Muscle layer of colon (tissue), 2 donors: Measurements from ENCODE around the gene UBAC2.

Experiments used
- H3K27ac ChIP-seq: one replicate; pipeline ENCODE4 v1.7.0; 2013; ENCODE audit warnings: low read depth, mild to moderate bottlenecking, low read length, moderate library complexity
- H3K27me3 ChIP-seq, 2 donors: one replicate each; pipeline ENCODE4 v1.7.0; 2013; ENCODE audit warnings: low read length in 2 of 2, mild to moderate bottlenecking in 2 of 2; ENCODE audit not compliant: insufficient read depth in 2 of 2, control insufficient read depth in 1 of 2
- H3K36me3 ChIP-seq: one replicate; pipeline ENCODE4 v1.7.0; 2013; ENCODE audit warnings: mild to moderate bottlenecking, low read length; ENCODE audit not compliant: insufficient read depth
- H3K4me1 ChIP-seq: one replicate; pipeline ENCODE4 v1.7.0; 2013; ENCODE audit warnings: mild to moderate bottlenecking, low read length; ENCODE audit not compliant: insufficient read depth
- H3K4me3 ChIP-seq, 2 donors: one replicate each; pipeline ENCODE4 v1.7.0; 2013; ENCODE audit warnings: low read length in 2 of 2, low read depth in 1 of 2, mild to moderate bottlenecking in 1 of 2, moderate library complexity in 1 of 2
- H3K9ac ChIP-seq: one replicate; pipeline ENCODE4 v1.7.0; 2013; ENCODE audit warnings: low read length
- H3K9me3 ChIP-seq: one replicate; pipeline ENCODE4 v1.7.0; 2013; ENCODE audit warnings: mild to moderate bottlenecking, low read length
- donor health status: abdominal sarcoma.
- donor health status: Adenocarcinoma of cecum.

Gene UBAC2

GRCh38 chr13:99290894-99291293 lies 90.2 kb downstream of the UBAC2 start:
- no peak overlapping the region for H3K4me3 ChIP-seq
- no peak overlapping the region for H3K9ac ChIP-seq
- H3K27ac ChIP-seq: no peak overlapping the region
- H3K27me3 ChIP-seq: no peaks in the 10 kb centered on the region
- H3K36me3 ChIP-seq: peaks cover 18% of the 10 kb centered on the region
- peaks cover 11% of the 10 kb centered on the region for H3K4me1 ChIP-seq
- no peaks in the 10 kb centered on the region for H3K9me3 ChIP-seq

- peaks cover 2% of the 10 kb centered on the region for H3K4me1 ChIP-seq
- H3K9me3 ChIP-seq: no peaks in the 10 kb centered on the region
- H3K9ac ChIP-seq: no peak overlapping the region
- peaks cover 18% of the 10 kb centered on the region for H3K36me3 ChIP-seq
- H3K27me3 ChIP-seq: no peaks in the 10 kb centered on the region
- no peak overlapping the region for H3K4me3 ChIP-seq
- H3K27ac ChIP-seq: no peak overlapping the region
These were observed 92.5 kb downstream of the UBAC2 start for GRCh38 chr13:99293178-99293577.

- Histone ChIP-seq H3K9ac (no peak overlapping the region), H3K27ac (no peak overlapping the region), H3K4me1 (no peaks in the 10 kb centered on the region), H3K4me3 (no peak overlapping the region), H3K9me3 (no peaks in the 10 kb centered on the region), H3K36me3 (peaks cover 18% of the 10 kb centered on the region), H3K27me3 (no peaks in the 10 kb centered on the region)
These were observed 93.5 kb downstream of the UBAC2 start for GRCh38 chr13:99294198-99294597.

- no peaks in the 10 kb centered on the region for H3K27me3 ChIP-seq
- peaks cover 5% of the 10 kb centered on the region for H3K4me1 ChIP-seq
- H3K36me3 ChIP-seq: peaks cover 16% of the 10 kb centered on the region
- no peak overlapping the region for H3K9ac ChIP-seq
- H3K9me3 ChIP-seq: no peaks in the 10 kb centered on the region
- no peak overlapping the region for H3K4me3 ChIP-seq
- no peak overlapping the region for H3K27ac ChIP-seq
These were observed 94.3 kb downstream of the UBAC2 start for GRCh38 chr13:99294958-99295357.

GRCh38 chr13:99295488-99296252 lies 95.0 kb downstream of the UBAC2 start:
- peaks cover 15% of the 10 kb centered on the region for H3K36me3 ChIP-seq
- H3K27ac ChIP-seq: no peak overlapping the region
- H3K4me3 ChIP-seq: no peak overlapping the region
- H3K9ac ChIP-seq: no peak overlapping the region
- H3K9me3 ChIP-seq: no peaks in the 10 kb centered on the region
- H3K4me1 ChIP-seq: peaks cover 6% of the 10 kb centered on the region
- no peaks in the 10 kb centered on the region for H3K27me3 ChIP-seq

GRCh38 chr13:99296398-99296797 lies 95.7 kb downstream of the UBAC2 start:
- Histone ChIP-seq H3K36me3 (peaks cover 15% of the 10 kb centered on the region), H3K9me3 (no peaks in the 10 kb centered on the region), H3K4me3 (no peak overlapping the region), H3K4me1 (peaks cover 6% of the 10 kb centered on the region), H3K27ac (no peak overlapping the region), H3K9ac (no peak overlapping the region), H3K27me3 (no peaks in the 10 kb centered on the region)

- H3K4me1 ChIP-seq: peaks cover 6% of the 10 kb centered on the region
- no peak overlapping the region for H3K4me3 ChIP-seq
- H3K9ac ChIP-seq: no peak overlapping the region
- H3K27me3 ChIP-seq: no peaks in the 10 kb centered on the region
- peaks cover 15% of the 10 kb centered on the region for H3K36me3 ChIP-seq
- H3K9me3 ChIP-seq: no peaks in the 10 kb centered on the region
- peak overlapping the region; percentile 8 for H3K27ac ChIP-seq
These were observed 96.7 kb downstream of the UBAC2 start for GRCh38 chr13:99297331-99297730.

- H3K4me1 ChIP-seq: peaks cover 11% of the 10 kb centered on the region
- no peaks in the 10 kb centered on the region for H3K9me3 ChIP-seq
These were observed 97.4 kb downstream of the UBAC2 start for GRCh38 chr13:99298056-99298455.

GRCh38 chr13:99299256-99299919 lies 98.7 kb downstream of the UBAC2 start:
- no peak overlapping the region for H3K9ac ChIP-seq
- H3K27me3 ChIP-seq: no peaks in the 10 kb centered on the region
- H3K4me3 ChIP-seq: no peak overlapping the region
- H3K36me3 ChIP-seq: peaks cover 8% of the 10 kb centered on the region
- peaks cover 18% of the 10 kb centered on the region for H3K4me1 ChIP-seq
- H3K27ac ChIP-seq: no peak overlapping the region
- no peaks in the 10 kb centered on the region for H3K9me3 ChIP-seq

More at GRCh38 chr13:99298056-99298455, 97.4 kb downstream of the UBAC2 start:
- H3K36me3 ChIP-seq: peaks cover 12% of the 10 kb centered on the region
- no peak overlapping the region for H3K27ac ChIP-seq
- no peaks in the 10 kb centered on the region for H3K27me3 ChIP-seq
- no peak overlapping the region for H3K9ac ChIP-seq
- H3K4me3 ChIP-seq: no peak overlapping the region

GRCh38 chr13:99299920-99300341 lies 99.3 kb downstream of the UBAC2 start:
- Histone ChIP-seq H3K9me3 (no peaks in the 10 kb centered on the region), H3K36me3 (peaks cover 7% of the 10 kb centered on the region), H3K9ac (no peak overlapping the region), H3K27me3 (no peaks in the 10 kb centered on the region), H3K4me1 (peaks cover 22% of the 10 kb centered on the region), H3K4me3 (no peak overlapping the region), H3K27ac (no peak overlapping the region)

GRCh38 chr13:99301056-99301838 lies 100.6 kb downstream of the UBAC2 start:
- Histone ChIP-seq H3K27ac (peak overlapping the region; percentile 20), H3K9ac (no peak overlapping the region), H3K4me3 (no peak overlapping the region), H3K4me1 (peaks cover 22% of the 10 kb centered on the region), H3K36me3 (no peaks in the 10 kb centered on the region), H3K9me3 (no peaks in the 10 kb centered on the region), H3K27me3 (no peaks in the 10 kb centered on the region)
